SK-N-SH (cell line): ENCODE results near the gene DYNC1H1.

Experiments used
- CHD2 ChIP-seq: fragments of 150-350 bp; IDR thresholded peaks from 2 replicates; pipeline ENCODE4 v1.6.1; 2018; ENCODE audit warnings: low read length; ENCODE audit not compliant: partially characterized antibody
- ELF1 ChIP-seq: IDR thresholded peaks from 2 replicates; pipeline ENCODE4 v1.4.0; 2012
- EZH2phosphoT487 ChIP-seq: fragments of 200-600 bp; sonication (generic); IDR thresholded peaks from 2 replicates; pipeline ENCODE4 v1.6.1; 2017; ENCODE audit warnings: low read depth, mixed run types, mild to moderate bottlenecking, antibody characterized with exemption, moderate library complexity, borderline replicate concordance
- MXI1 ChIP-seq: IDR thresholded peaks from 2 replicates; pipeline ENCODE4 v1.6.1; 2012; ENCODE audit warnings: mild to moderate bottlenecking, low read depth, low read length, improper control_type of control experiment
- RCOR1 ChIP-seq: fragments of 150-350 bp; IDR thresholded peaks from 2 replicates; pipeline ENCODE4 v1.6.1; 2017; ENCODE audit warnings: antibody characterized with exemption, low read length
- TCF12 ChIP-seq: IDR thresholded peaks from 2 replicates; pipeline ENCODE4 v1.4.0; 2012
- TF ChIP-seq, protein P1 (sequence below): fragments of 200-600 bp; sonication (generic); IDR thresholded peaks from 2 replicates; pipeline ENCODE4 v1.6.1; 2017; ENCODE audit warnings: antibody characterized with exemption, mild to moderate bottlenecking, moderate library complexity
- TF ChIP-seq, protein P2 (sequence below): IDR thresholded peaks from 2 replicates; pipeline ENCODE4 v1.4.0; 2012; ENCODE audit warnings: low read depth

DNA sequence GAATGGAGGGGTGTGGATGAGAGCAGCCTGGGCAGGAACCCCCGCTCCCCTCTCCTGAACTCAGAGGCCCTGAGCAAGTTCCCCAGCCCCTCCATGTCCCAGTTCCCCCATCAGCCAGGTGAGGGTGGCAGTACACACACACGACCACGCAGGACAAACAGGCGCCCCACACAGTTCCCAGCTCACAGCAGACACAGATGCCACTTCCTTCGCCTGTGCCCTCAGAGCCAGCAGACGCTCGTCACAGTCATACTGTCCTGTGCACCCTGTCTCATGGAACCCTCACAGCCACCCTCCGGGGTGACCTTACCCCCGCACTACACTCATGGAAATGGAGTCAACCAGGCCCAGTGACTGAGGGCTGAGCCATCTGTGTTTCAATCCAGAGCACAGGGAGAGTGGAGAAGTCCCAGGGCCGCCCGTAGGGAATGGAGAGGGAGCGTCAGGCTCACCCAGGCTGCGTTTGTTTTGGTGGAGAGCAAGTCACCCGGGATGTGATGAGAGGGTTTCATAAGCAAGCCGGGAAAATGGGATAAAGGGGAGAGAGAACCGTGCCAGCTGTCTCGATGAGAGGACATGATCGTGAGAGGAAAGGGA is 47.5 kb upstream of the DYNC1H1 start:
- TF ChIP-seq CHD2, result no peak
- TF ChIP-seq, protein P1, sequence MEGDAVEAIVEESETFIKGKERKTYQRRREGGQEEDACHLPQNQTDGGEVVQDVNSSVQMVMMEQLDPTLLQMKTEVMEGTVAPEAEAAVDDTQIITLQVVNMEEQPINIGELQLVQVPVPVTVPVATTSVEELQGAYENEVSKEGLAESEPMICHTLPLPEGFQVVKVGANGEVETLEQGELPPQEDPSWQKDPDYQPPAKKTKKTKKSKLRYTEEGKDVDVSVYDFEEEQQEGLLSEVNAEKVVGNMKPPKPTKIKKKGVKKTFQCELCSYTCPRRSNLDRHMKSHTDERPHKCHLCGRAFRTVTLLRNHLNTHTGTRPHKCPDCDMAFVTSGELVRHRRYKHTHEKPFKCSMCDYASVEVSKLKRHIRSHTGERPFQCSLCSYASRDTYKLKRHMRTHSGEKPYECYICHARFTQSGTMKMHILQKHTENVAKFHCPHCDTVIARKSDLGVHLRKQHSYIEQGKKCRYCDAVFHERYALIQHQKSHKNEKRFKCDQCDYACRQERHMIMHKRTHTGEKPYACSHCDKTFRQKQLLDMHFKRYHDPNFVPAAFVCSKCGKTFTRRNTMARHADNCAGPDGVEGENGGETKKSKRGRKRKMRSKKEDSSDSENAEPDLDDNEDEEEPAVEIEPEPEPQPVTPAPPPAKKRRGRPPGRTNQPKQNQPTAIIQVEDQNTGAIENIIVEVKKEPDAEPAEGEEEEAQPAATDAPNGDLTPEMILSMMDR, result no peak
- TF ChIP-seq EZH2phosphoT487, result no peak
- TF ChIP-seq TCF12, result no peak
- no peak for TF ChIP-seq RCOR1
- TF ChIP-seq, protein P2, sequence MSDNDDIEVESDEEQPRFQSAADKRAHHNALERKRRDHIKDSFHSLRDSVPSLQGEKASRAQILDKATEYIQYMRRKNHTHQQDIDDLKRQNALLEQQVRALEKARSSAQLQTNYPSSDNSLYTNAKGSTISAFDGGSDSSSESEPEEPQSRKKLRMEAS, result no peak
- TF ChIP-seq MXI1, result no peak
- no peak for TF ChIP-seq ELF1
